ENCODE measurements around the gene DGKE.

Gene DGKE

DNA sequence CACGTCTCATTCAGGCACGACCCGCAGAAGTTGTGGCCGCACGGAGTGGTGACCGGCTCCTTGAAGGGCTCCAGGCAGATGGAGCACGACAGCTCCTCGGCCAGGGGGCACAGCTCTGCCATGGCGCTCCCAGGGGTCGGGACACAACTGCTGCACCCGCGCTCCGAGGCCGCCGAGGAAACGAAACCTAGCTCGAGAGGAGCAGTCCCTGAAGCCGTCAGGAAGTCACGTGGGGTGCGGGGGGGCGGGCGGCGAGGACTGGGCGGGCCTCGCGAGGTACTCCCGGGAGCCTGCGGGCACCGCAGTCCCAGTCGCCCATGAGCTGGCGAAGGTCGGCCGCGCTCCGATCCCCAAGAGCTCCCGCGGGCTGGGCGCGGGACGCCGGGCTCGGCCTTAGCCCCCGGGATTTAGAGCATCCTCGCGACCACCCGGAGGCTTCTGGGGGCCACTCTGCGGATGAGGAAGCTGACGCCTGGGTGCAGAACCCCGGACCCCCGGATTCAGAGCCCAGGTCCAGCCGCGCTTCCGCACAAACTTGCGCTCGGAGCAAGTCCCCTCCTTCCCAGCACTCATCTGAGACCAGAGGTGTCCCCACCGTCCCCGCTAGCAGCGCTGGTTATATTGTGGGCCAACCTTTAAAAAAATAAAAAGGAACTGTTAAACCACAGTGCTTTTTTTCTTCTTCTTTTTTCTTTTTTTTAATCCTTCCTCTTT lies 80.1 kb downstream of the DGKE start, which contains the start of gene TRIM25:
TSS of gene TRIM25 (minus strand) at position 183 of the 714 bp plus-strand sequence. CDS start at position 122, 61 bp downstream.
- peaks cover 23% of the 10 kb centered on the region for H4K20me1 ChIP-seq (ENCODE audit: insufficient read depth, low read length)
- peaks cover 7% of the 10 kb centered on the region; the same call in 1 of the 2 replicates for H3K9me3 ChIP-seq (ENCODE audit: insufficient read depth, low read length)
- H3K79me2 ChIP-seq (ENCODE audit: low read length), result peaks cover 42% of the 10 kb centered on the region
- TF ChIP-seq EZH2phosphoT487 (IDR thresholded peaks at IDR 0.05; ENCODE audit: low read depth), result no peak
- TF ChIP-seq, protein P1, sequence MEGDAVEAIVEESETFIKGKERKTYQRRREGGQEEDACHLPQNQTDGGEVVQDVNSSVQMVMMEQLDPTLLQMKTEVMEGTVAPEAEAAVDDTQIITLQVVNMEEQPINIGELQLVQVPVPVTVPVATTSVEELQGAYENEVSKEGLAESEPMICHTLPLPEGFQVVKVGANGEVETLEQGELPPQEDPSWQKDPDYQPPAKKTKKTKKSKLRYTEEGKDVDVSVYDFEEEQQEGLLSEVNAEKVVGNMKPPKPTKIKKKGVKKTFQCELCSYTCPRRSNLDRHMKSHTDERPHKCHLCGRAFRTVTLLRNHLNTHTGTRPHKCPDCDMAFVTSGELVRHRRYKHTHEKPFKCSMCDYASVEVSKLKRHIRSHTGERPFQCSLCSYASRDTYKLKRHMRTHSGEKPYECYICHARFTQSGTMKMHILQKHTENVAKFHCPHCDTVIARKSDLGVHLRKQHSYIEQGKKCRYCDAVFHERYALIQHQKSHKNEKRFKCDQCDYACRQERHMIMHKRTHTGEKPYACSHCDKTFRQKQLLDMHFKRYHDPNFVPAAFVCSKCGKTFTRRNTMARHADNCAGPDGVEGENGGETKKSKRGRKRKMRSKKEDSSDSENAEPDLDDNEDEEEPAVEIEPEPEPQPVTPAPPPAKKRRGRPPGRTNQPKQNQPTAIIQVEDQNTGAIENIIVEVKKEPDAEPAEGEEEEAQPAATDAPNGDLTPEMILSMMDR (IDR thresholded peaks at IDR 0.05; ENCODE audit: low read depth, low read length), result no peak
- H3K4me3 ChIP-seq (ENCODE audit: low read length), result peak within 1 kb of the TSS; percentile 77
- peak within 1 kb of the TSS; percentile 81 for H3K9ac ChIP-seq (ENCODE audit: low read length)
- peak within 1 kb of the TSS; percentile 92 for H3K4me2 ChIP-seq (ENCODE audit: low read length)
- H3K36me3 ChIP-seq (replicated peaks; ENCODE audit: low read depth, low read length), result peaks cover 20% of the 10 kb centered on the region
- peak within 1 kb of the TSS; percentile 55 for H3K27ac ChIP-seq (ENCODE audit: low read length)
- peak within 1 kb of the TSS; percentile 72; the same call in 1 of the 2 replicates for H2AFZ ChIP-seq (ENCODE audit: low read depth, low read length)
- peaks cover 46% of the 10 kb centered on the region for H3K4me1 ChIP-seq (ENCODE audit: low read length)
- no peaks in the 10 kb centered on the region for H3K27me3 ChIP-seq (ENCODE audit: low read depth, low read length)

DNA sequence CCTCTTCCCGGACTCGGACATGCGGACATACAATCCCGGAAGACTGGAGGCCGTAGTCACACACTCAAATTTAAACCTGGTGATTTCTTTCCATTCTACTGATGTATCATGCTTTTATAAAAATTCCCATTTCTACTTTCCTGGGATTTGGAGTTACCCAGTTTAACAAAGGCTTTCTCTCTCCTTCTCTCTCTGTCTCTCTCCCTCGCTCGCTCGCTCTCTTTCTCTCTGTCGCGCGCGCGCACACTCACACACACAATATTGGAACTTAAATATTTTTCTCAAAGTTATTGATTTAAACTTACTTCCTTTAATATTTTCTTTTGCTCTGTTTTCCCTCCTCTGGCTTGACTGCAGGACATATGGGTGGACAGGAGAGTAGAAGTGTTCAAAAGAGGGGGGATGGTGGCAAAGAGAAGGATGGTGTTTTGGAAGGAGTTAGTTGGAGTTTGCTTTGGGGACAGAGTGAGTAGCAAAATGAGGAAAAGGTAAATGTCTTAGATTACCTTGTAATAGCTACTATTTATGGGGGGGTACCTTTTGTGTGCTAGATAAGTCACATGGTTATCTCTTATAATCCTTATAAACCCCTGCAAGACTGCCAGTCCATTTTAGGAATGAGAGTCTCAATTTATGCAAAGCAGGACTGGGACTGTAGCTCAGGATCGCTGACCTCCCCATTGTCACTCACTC lies 80.8 kb downstream of the DGKE start:
- H3K9me3 ChIP-seq (ENCODE audit: insufficient read depth, low read length), result peaks cover 7% of the 10 kb centered on the region; the same call in 1 of the 2 replicates
- peak overlapping the region; percentile 77 for H3K4me3 ChIP-seq (ENCODE audit: low read length)
- peaks cover 16% of the 10 kb centered on the region for H3K36me3 ChIP-seq (replicated peaks; ENCODE audit: low read depth, low read length)
- H3K79me2 ChIP-seq (ENCODE audit: low read length), result peaks cover 41% of the 10 kb centered on the region
- peak overlapping the region; percentile 92 for H3K4me2 ChIP-seq (ENCODE audit: low read length)
- peak overlapping the region; percentile 81 for H3K9ac ChIP-seq (ENCODE audit: low read length)
- peaks cover 18% of the 10 kb centered on the region; the same call in 1 of the 2 replicates for H4K20me1 ChIP-seq (ENCODE audit: insufficient read depth, low read length)
- H3K27ac ChIP-seq (ENCODE audit: low read length), result peak overlapping the region; percentile 65
- no peaks in the 10 kb centered on the region for H3K27me3 ChIP-seq (ENCODE audit: low read depth, low read length)
- H2AFZ ChIP-seq (ENCODE audit: low read depth, low read length), result no peak overlapping the region
- no peak for TF ChIP-seq EZH2phosphoT487 (IDR thresholded peaks at IDR 0.05; ENCODE audit: low read depth)
- TF ChIP-seq, protein P1 (IDR thresholded peaks at IDR 0.05; ENCODE audit: low read depth, low read length), result no peak
- peaks cover 39% of the 10 kb centered on the region for H3K4me1 ChIP-seq (ENCODE audit: low read length)

GRCh38 chr17:56917559-56918296 lies 83.8 kb downstream of the DGKE start:
- Histone ChIP-seq H3K9me3 (ENCODE audit: insufficient read depth, low read length) (peaks cover 7% of the 10 kb centered on the region; the same call in 1 of the 2 replicates), H2AFZ (ENCODE audit: low read depth, low read length) (no peak overlapping the region), H3K4me1 (ENCODE audit: low read length) (peaks cover 20% of the 10 kb centered on the region), H3K4me3 (ENCODE audit: low read length) (no peak overlapping the region), H3K27ac (ENCODE audit: low read length) (no peak overlapping the region), H3K4me2 (ENCODE audit: low read length) (no peak overlapping the region), H3K27me3 (ENCODE audit: low read depth, low read length) (no peaks in the 10 kb centered on the region), H3K79me2 (ENCODE audit: low read length) (peaks cover 16% of the 10 kb centered on the region), H3K36me3 (replicated peaks; ENCODE audit: low read depth, low read length) (no peaks in the 10 kb centered on the region), H3K9ac (ENCODE audit: low read length) (no peak overlapping the region), H4K20me1 (ENCODE audit: insufficient read depth, low read length) (peaks cover under 1% of the 10 kb centered on the region; the same call in 1 of the 2 replicates)
- TF ChIP-seq EZH2phosphoT487 (IDR thresholded peaks at IDR 0.05; ENCODE audit: low read depth), result no peak
- TF ChIP-seq, protein P1 (IDR thresholded peaks at IDR 0.05; ENCODE audit: low read depth, low read length), result no peak
